ENCODE results near the gene AGAP3. TPM values are rescaled to one million over a fixed set of nuclear protein-coding genes. Genes with fewer than 3 reads are reported as not detected.

Gene AGAP3
- total RNA-seq, 1 donor from 2014 or later: 152 TPM

GRCh38 chr7:151082141-151083070 lies 3.9 kb upstream of the AGAP3 start:
- DNase-seq: no peak
- no peaks in the 10 kb centered on the region for H3K36me3 ChIP-seq
- peaks cover 52% of the 10 kb centered on the region for H3K4me1 ChIP-seq
- H3K27ac ChIP-seq: peak overlapping the region; percentile 88
- peak overlapping the region; percentile 71 for H3K4me3 ChIP-seq
- no peak for ATAC-seq
- no peaks in the 10 kb centered on the region for H3K27me3 ChIP-seq
- no peaks in the 10 kb centered on the region for H3K9me3 ChIP-seq
- intact Hi-C loops (cut with DNase I): no loop called here
- TF ChIP-seq CTCF (IDR thresholded peaks at IDR 0.05): no peak

GRCh38 chr7:151083071-151083823 lies 3.0 kb upstream of the AGAP3 start, which contains the start of gene TMUB1:
Gene TMUB1, minus strand, starts transcription at chr7:151083493. Its CDS starts 930 bp downstream, at chr7:151082563.
- no peak for TF ChIP-seq CTCF (IDR thresholded peaks at IDR 0.05)
- ATAC-seq: peak; percentile 45
- intact Hi-C loops (cut with DNase I): no loop called here
- H3K4me1 ChIP-seq: peaks cover 59% of the 10 kb centered on the region
- no peaks in the 10 kb centered on the region for H3K27me3 ChIP-seq
- peak within 1 kb of the TSS; percentile 71 for H3K4me3 ChIP-seq
- peak within 1 kb of the TSS; percentile 82 for H3K27ac ChIP-seq
- no peaks in the 10 kb centered on the region for H3K9me3 ChIP-seq
- no peaks in the 10 kb centered on the region for H3K36me3 ChIP-seq
- peak; percentile 92 for DNase-seq

GRCh38 chr7:151083824-151084160 lies 2.5 kb upstream of the AGAP3 start:
- ATAC-seq (no peak), DNase-seq (no peak)
- Histone ChIP-seq H3K4me3 (peak overlapping the region; percentile 71), H3K36me3 (no peaks in the 10 kb centered on the region), H3K9me3 (no peaks in the 10 kb centered on the region), H3K27me3 (no peaks in the 10 kb centered on the region), H3K27ac (peak overlapping the region; percentile 82), H3K4me1 (peaks cover 62% of the 10 kb centered on the region)
- TF ChIP-seq CTCF (IDR thresholded peaks at IDR 0.05): no peak
- intact Hi-C loops (cut with DNase I): no loop called here

GRCh38 chr7:151085329-151085690 lies 965 bp upstream of the AGAP3 start:
- peak overlapping the region; percentile 62 for H3K4me3 ChIP-seq
- intact Hi-C loops (cut with DNase I): no loop called here
- H3K4me1 ChIP-seq: peaks cover 63% of the 10 kb centered on the region
- no peak for DNase-seq
- TF ChIP-seq CTCF (IDR thresholded peaks at IDR 0.05): no peak
- no peak for ATAC-seq
- no peaks in the 10 kb centered on the region for H3K36me3 ChIP-seq
- H3K27ac ChIP-seq: peak overlapping the region; percentile 82
- no peaks in the 10 kb centered on the region for H3K9me3 ChIP-seq
- no peaks in the 10 kb centered on the region for H3K27me3 ChIP-seq

- Histone ChIP-seq H3K36me3 (no peaks in the 10 kb centered on the region), H3K27me3 (no peaks in the 10 kb centered on the region), H3K27ac (peak overlapping the region; percentile 84), H3K9me3 (no peaks in the 10 kb centered on the region), H3K4me3 (peak overlapping the region; percentile 88), H3K4me1 (peaks cover 65% of the 10 kb centered on the region)
- intact Hi-C loops (cut with DNase I): no loop called here
- no peak for ATAC-seq
- DNase-seq: no peak
- no peak for TF ChIP-seq CTCF (IDR thresholded peaks at IDR 0.05)
These were observed 548 bp downstream of the AGAP3 start for GRCh38 chr7:151086802-151087244.
